HepG2 (cell line): ENCODE data around the gene COL18A1.

Experiments
- CCDC6 ChIP-seq: sonication (generic); formaldehyde crosslinking; IDR thresholded peaks from 2 replicates; pipeline ENCODE4 v1.8.1; 2022; ENCODE audit warnings: mild to moderate bottlenecking, missing genetic modification reagents, moderate library complexity
- EZH2 ChIP-seq: conservative IDR thresholded peaks from 2 replicates; pipeline ENCODE4 v1.6.1; 2012; ENCODE audit warnings: mild to moderate bottlenecking, low read depth, low read length, moderate library complexity
- MED8 ChIP-seq: sonication (generic); formaldehyde crosslinking; IDR thresholded peaks from 2 replicates; pipeline ENCODE4 v1.8.1; 2023; ENCODE audit warnings: mild to moderate bottlenecking, missing genetic modification reagents; ENCODE audit not compliant: insufficient replicate concordance
- MXI1 ChIP-seq: IDR thresholded peaks from 3 replicates; pipeline ENCODE4 v1.6.1; 2012; ENCODE audit warnings: low read depth, low read length, inconsistent platforms, borderline replicate concordance
- ZNF580 ChIP-seq: IDR thresholded peaks from 2 replicates; pipeline ENCODE4 v1.6.1; 2016; ENCODE audit warnings: low read depth, borderline replicate concordance
- TF ChIP-seq, protein P1 (sequence below): sonication (generic); formaldehyde crosslinking; IDR thresholded peaks from 2 replicates; pipeline ENCODE4 v1.5.0; 2020; ENCODE audit warnings: mild to moderate bottlenecking, missing genetic modification reagents, moderate library complexity
- TF ChIP-seq, protein P2 (sequence below): sonication (generic); formaldehyde crosslinking; IDR thresholded peaks from 2 replicates; pipeline ENCODE4 v1.4.0; 2020; ENCODE audit warnings: missing genetic modification reagents, borderline replicate concordance

DNA sequence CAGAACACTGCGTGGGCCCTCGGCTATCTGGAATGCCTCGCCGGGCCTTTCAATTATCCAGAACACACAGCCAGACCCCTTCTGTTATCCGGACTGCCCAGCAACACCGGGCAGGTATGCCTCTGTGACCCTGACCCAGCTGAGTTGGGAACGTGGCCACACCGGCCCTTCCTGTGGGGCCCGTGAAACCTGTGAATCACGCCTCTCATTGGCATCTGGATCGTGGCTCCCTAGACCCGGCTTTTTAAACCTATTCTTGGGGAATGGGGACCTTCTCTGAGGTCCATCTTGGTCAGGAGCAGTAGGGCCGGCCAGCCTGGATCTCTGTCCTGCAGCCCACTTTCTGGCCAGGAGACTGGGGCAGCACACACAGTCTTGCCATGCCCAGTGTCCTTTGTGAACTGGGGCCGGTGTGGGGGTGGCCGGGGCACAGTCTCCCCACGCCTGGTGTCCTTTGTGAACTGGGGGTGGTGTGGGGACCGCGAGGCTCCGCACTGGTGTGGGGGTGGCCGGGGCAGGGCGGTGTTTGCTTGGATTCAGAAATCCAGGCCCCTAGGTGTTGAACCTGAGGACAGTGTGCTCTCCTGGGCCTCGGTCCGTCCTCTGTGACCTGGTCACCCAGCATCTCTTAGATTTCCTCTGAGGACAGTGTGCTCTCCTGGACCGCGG is 11.1 kb downstream of the COL18A1 start:
- TF ChIP-seq, protein P1, sequence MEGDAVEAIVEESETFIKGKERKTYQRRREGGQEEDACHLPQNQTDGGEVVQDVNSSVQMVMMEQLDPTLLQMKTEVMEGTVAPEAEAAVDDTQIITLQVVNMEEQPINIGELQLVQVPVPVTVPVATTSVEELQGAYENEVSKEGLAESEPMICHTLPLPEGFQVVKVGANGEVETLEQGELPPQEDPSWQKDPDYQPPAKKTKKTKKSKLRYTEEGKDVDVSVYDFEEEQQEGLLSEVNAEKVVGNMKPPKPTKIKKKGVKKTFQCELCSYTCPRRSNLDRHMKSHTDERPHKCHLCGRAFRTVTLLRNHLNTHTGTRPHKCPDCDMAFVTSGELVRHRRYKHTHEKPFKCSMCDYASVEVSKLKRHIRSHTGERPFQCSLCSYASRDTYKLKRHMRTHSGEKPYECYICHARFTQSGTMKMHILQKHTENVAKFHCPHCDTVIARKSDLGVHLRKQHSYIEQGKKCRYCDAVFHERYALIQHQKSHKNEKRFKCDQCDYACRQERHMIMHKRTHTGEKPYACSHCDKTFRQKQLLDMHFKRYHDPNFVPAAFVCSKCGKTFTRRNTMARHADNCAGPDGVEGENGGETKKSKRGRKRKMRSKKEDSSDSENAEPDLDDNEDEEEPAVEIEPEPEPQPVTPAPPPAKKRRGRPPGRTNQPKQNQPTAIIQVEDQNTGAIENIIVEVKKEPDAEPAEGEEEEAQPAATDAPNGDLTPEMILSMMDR (CRISPR knock-in tag), result no peak
- TF ChIP-seq MXI1, result no peak
- TF ChIP-seq, protein P2, sequence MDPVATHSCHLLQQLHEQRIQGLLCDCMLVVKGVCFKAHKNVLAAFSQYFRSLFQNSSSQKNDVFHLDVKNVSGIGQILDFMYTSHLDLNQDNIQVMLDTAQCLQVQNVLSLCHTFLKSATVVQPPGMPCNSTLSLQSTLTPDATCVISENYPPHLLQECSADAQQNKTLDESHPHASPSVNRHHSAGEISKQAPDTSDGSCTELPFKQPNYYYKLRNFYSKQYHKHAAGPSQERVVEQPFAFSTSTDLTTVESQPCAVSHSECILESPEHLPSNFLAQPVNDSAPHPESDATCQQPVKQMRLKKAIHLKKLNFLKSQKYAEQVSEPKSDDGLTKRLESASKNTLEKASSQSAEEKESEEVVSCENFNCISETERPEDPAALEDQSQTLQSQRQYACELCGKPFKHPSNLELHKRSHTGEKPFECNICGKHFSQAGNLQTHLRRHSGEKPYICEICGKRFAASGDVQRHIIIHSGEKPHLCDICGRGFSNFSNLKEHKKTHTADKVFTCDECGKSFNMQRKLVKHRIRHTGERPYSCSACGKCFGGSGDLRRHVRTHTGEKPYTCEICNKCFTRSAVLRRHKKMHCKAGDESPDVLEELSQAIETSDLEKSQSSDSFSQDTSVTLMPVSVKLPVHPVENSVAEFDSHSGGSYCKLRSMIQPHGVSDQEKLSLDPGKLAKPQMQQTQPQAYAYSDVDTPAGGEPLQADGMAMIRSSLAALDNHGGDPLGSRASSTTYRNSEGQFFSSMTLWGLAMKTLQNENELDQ (CRISPR knock-in tag), result no peak
- no peak for TF ChIP-seq EZH2
- no peak for TF ChIP-seq MED8 (CRISPR knock-in tag)
- no peak for TF ChIP-seq CCDC6
- TF ChIP-seq ZNF580, result no peak
